Measurements from ENCODE around the gene NTRK2. TPM values are rescaled to one million over a fixed set of nuclear protein-coding genes. Genes with fewer than 3 reads are reported as not detected.

NTRK2 gene
- total and polyA plus RNA-seq, 2 experiments from 2014 or later, result 0.03 TPM; not detected in 1

GRCh38 chr9:85062385-85063022 is 393.0 kb downstream of the NTRK2 start (continued):
- TF ChIP-seq CTCF (conservative IDR thresholded peaks at IDR 0.05; ENCODE audit: low read depth in 2 of 2) (no peak), NANOG (IDR thresholded peaks at IDR 0.05; ENCODE audit: borderline replicate concordance) (no peak), REST (IDR thresholded peaks at IDR 0.05; ENCODE audit: unreplicated experiment) (no peak)

GRCh38 chr9:85064811-85065371 is 395.4 kb downstream of the NTRK2 start:
- Histone ChIP-seq H3F3A (replicated peaks; ENCODE audit: low read depth) (no peaks in the 10 kb centered on the region), H3K4me2 (no peak overlapping the region), H3K27ac (ENCODE audit: low read depth) (no peak overlapping the region), H3K27me3 (ENCODE audit: insufficient read depth) (no peaks in the 10 kb centered on the region), H3K9me2 (ENCODE audit: insufficient read depth) (no peaks in the 10 kb centered on the region), H3K4me1 (ENCODE audit: insufficient read depth) (0 out of 2 replicates have a peak, but pooled peaks cover 6% of the 10 kb centered on the region), H4K20me1 (replicated peaks; ENCODE audit: insufficient read depth) (no peaks in the 10 kb centered on the region), H3K4me3 (no peak overlapping the region), H3K36me3 (ENCODE audit: insufficient read depth) (no peaks in the 10 kb centered on the region), H3K79me2 (replicated peaks; ENCODE audit: insufficient read depth) (no peaks in the 10 kb centered on the region), H2AFZ (no peak overlapping the region)
- ATAC-seq, result no peak
- Mint-ChIP-seq H3K4me1 (peaks cover 15% of the 10 kb centered on the region; the same call in 2 of the 3 replicates), H3K36me3 (ENCODE audit: low read depth) (no peaks in the 10 kb centered on the region), H3K27ac (no peak overlapping the region), H3K27me3 (ENCODE audit: insufficient read depth, low read depth, poor library complexity) (peaks cover 8% of the 10 kb centered on the region), H3K9me3 (no peaks in the 10 kb centered on the region), H3K4me3 (no peak overlapping the region)
- TF ChIP-seq ZNF462 (CRISPR knock-in tag; IDR thresholded peaks at IDR 0.05) (no peak), ZNF114 (CRISPR knock-in tag; IDR thresholded peaks at IDR 0.05) (no peak), JUNB (IDR thresholded peaks at IDR 0.05; ENCODE audit: unreplicated experiment) (no peak), CREB1 (CRISPR knock-in tag; IDR thresholded peaks at IDR 0.05; ENCODE audit: low read depth) (no peak), POLR2AphosphoS5 (IDR thresholded peaks at IDR 0.05; ENCODE audit: low read depth) (no peak)
- DNase-seq (ENCODE audit: low spot score), result no peak

All from GM23338 (cell line).